GM18498 (cell line): Measurements from ENCODE around the gene CDK6.

Experiments used
- ATAC-seq: cut with Tn5 transposase; IDR thresholded peaks from one replicate; pipeline ENCODE4 v1.9.1; 2021; ENCODE audit warnings: mild to moderate bottlenecking, moderate library complexity; ENCODE audit not compliant: unreplicated experiment

Gene CDK6

DNA sequence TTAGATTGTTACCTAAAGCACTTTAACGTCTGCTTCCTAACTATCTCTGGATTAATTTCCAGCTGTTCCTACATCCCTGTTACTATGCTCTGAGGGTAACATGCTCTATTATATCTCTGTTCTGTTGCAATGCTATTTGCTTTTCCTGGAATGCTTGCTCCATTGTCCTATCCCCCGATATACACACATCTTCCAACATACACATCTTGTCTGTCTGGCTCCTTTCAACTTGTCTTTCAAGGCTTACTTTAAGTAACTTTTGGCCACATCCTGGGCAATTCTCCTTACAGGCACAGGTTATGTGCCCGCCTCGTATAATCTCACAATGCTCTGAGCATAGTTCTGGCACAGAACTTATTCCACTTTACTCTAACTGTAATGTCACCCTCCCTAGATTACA, 96.2 kb downstream of the CDK6 start:
- no peak for ATAC-seq

DNA sequence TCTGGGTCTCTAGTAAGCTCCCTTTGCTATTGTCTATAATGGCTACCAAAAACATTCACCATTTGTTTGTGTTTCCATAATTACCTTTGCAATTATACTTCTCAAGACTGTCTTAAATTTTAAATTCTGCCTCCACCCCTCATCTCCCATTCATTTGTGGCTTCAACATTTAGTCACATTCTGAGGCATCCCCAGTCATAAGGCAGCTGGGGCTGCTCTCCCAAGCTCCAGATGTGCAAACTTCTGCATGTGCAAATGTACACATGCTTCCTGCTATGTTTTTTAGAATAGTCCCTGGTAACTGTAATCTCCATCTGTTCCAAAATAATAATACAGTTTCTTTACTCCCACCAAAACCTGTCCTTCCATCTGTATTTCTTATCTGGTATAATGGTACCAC, 97.3 kb downstream of the CDK6 start:
- ATAC-seq = no peak

DNA sequence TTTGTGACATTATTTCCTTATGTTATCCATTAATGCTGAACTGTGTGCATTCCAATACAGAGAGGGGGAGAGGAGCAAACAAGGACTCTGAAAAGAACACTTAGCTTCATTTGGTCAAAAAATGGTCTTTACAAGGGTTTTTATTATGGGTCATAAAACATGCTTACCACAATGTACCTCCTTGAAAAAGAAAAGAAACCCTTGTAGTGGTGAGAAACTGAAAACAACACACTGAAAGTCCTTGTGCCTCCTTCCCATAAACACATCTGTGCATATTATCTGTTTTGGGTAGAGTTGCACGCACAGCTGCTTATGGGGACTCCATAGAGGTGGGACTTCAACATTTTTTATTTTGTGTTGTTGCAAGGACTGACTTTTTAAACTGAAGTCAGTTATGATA, 98.7 kb downstream of the CDK6 start:
- peak; percentile 95 for ATAC-seq

DNA sequence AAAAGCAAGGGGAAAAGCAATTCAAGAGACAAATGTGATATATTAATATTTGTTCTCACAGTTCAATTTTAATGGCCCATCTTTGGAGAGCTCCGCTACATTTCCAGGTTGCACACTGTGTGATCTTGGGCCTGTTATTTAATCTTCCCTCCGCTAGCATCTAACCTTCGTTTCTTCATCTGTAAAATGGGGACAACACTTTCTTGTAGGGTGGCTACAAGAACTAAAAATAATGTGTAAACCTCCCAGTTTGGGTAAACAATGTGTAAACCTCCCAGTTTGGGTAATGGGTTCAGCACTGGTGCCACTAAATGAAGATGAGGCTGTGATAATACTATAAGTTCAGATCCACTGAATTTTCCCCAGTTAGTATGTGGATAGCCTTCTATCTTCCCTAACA, 99.5 kb downstream of the CDK6 start:
- no peak for ATAC-seq

DNA sequence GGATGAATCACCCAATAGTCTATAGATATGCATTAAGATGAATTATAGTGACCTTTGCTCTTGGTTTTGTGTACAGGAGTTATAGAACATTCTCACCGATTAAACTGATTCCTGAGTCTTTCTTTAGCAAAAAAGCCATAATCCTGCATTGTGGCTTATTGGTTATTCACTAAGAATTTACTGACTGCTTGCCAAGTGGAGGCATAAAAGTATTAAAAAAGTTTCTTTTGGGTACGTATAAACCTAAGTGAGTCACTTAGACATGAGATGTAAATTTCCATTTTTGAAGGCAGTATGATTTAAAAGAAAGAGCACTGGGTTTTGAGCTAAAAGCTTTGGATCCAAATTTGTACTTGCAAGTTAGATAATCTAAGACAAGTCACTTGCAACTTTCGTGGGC, 100.7 kb downstream of the CDK6 start:
- no peak for ATAC-seq

DNA sequence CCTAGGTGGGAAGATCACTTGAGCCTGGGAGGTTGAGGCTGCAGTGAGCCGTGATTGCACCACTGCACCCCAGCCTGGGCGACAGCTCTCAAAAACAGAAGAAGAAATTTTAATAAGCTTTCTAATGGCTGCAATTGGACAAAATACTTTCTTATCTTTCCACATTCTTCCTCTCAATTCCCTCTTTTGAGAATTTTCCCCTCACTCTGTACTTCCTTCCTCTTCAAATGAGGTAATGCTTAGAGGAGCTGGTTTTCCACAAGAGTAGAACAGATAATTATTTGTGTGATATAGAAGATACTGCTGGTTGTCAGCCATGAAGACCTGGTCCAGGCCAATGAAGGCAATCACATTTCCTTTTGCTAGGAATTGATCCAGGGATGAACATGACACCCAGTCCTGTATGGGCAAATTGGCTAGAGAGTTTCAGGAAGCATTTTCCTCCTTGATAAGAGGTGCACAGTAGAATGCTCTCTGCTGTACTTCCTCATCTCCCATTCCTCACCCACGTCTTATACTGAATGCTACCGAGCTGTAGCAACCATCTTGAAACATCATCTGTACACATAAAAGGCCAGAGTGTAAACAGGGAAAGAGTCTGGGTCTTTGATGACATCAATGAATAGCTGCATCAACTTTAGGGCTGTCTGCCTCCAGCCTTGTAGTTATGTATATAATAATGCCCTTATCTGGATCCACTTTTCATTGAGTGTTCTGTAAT, 103.9 kb downstream of the CDK6 start:
- ATAC-seq = no peak

DNA sequence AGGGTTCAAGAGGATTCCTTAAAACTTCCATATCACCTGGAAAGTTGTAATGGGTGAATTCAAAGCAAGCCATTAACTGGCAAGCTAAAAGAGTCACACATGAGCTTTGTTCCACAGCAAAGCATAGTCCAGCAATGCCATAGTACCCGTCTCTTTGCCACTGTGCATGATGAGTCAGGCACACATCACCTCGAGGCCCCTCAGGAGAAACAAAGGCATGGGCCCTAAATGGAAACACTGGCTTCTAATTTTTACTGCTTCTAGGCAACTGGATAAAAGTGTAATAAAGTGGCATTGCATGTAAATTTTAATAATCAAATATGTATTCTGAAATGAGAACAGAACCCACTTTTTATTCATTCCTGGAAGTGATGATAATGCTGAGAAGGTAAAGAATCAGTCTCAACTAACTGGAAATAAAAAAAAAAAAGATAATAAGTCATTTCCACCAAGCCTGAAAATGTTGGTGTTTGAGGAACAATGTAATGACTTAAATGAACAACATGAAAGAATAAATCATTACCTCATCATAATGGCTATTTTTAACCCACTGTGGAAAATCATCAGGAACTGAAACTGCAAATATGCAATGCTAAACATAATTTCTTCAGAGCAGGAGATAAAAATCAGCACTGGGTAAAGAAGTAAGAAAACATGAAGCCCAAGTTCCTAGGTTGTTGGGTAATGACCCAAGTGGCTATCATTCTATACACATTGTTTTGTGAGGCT, 104.9 kb downstream of the CDK6 start:
- ATAC-seq = no peak

DNA sequence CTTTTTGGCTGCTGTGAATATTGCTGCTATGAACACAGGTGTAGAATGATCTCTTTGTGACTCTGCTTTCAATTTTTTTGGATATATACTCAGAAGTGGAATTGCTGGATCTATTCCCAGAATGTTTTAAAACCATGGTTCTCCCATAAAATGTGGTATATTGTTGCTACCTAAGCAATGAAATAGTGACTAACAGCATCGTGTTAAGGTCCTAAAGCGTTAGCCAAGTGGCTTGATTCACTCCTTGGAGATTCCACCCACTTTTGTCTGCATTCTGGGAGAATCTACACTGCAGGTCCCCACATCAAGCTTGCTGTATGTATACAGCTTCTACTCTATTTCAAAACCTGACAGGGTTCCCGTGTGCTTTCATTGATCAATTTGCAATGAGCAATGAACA, 105.6 kb downstream of the CDK6 start:
- ATAC-seq = no peak

DNA sequence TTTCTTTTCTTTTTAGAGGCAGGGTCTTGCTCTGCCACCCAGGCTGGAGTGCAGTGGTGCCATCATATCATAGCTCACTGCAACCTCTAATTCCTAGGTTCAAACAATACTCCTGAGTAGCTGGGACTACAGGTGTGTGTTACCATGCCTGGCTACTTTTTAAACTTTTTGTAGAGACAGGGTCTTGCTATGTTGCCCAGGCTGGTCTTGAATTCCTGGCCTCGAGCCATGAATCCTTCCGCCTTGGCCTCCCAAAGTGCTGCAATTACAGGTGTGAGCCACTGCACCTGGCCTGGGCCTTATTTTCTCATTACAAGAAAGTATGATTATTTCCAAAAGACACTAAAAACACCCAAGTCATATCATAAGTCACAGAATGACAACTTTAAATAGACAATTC, 106.6 kb downstream of the CDK6 start:
- no peak for ATAC-seq

DNA sequence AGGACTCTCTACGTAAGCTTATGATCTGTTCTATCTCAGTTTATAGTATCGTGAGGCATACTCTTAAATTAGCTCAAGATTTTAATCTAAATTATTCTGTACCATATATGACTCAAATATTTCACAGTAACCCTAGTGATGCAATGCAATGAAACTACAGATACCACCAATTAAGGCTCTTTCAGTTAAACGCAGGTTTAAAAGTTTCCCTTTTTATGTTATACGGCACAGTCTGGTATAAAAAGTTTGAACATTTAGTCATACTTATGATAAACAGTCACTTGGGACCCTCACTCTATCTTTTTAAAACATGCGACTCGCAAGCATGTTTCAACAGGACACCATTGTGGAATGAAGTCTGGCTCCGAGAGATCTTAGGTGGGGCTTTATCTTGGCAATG, 107.2 kb downstream of the CDK6 start:
- no peak for ATAC-seq

DNA sequence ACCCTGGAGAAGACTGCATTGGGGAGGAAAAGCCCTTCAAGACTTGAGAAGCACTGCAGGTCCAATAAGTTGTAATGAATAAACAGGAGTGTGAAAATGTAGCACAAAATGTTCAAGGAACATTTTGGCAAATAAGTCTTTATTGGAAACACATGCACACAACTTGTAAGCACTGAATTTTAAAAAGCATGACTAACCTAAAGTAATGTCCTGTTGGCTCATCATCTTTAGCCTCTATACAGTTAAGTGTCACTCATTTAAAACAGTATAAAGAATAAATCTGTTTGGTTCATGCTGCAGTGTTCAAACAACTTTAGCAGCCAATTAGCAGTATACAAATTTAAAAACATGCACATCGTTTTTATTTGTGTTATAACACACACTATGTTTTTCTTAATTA, 108.6 kb downstream of the CDK6 start:
- ATAC-seq = no peak

DNA sequence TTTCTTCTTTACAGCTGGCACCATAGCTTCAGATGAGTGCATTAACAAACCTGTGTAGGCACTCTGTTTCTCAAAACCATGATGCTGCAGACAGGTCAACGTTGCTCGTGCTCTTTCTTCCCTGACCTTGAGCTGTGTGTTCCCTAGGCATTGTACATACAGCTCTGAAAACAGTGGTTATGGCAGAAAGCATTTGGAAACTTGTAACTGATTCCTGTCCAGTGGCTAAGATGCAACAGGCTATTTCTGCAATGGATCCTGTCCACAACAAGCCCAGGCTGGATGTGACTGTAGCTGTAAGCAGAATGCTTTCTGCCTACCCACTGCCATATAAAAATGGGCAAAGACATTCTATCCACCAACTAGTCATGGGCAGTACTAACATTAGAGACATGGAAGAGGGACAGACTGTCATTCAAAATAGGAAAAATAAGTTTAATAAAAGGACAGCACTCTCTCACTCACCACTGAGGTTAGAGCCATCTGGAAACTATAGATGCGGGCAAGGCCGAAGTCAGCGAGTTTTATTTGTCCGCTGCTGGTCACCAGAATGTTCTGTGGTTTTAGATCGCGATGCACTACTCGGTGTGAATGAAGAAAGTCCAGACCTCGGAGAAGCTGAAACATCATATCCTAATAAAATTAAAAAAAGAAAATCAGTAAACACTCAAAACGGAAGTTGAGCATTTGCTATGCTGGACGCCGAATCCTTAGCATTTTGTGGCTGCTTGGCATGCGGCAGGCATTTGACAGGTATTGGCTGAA, 111.0 kb downstream of the CDK6 start:
- ATAC-seq = no peak

DNA sequence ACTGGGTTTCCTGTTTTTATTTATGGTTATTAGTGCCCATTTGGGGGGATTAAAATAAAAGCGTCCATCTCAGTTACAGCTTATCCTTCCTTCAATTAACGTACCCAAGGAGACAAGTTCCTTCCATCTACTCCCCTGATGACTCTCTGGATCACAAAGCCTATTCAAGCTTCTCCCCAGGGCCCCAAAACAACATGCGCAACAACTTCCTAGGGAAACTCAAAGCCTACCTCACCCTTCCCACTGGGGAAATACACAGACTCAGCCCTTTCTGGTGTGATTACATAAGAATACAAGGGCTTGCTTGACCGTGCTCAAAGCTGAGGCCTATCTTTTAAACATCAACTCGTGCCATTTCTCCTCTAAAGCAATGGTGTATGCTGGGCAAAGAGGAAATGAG, 112.4 kb downstream of the CDK6 start:
- ATAC-seq = no peak

DNA sequence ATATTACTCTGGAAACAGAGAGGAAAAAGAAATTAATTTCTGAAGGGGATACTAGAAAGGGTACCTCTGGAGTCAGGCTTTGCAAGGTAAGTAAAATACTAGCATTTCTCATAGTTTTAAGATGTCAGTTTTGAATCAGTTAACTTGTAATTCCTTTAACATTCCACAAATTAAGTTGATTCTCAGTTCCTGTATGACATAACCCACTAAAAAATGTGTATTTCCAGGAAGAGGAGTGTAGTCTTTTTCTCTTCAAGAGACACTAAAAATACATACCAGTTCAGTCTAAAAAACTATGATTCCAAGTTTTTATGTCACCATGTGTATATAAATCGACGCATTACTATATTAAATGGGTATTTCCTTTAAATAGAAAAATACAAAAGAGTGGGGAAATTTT, 113.2 kb downstream of the CDK6 start:
- ATAC-seq = no peak

DNA sequence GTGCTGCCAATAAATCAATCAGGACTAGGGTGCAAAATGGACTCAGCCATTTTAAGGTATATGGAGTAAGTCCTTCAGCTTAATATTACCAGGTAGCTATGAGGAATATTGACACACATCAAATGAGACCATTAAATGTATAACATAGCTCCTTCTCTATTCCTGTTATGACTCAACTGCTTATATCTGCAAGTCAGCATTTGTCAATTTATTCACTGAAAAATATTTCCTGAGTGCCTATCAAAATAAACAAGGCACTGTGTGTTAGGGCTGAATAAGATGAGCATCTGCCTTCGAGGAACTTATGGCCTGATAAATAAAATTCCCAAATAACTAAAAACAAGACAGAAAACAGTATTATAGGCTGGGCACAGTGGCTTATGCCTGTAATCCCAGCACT, 113.8 kb downstream of the CDK6 start:
- ATAC-seq = no peak

DNA sequence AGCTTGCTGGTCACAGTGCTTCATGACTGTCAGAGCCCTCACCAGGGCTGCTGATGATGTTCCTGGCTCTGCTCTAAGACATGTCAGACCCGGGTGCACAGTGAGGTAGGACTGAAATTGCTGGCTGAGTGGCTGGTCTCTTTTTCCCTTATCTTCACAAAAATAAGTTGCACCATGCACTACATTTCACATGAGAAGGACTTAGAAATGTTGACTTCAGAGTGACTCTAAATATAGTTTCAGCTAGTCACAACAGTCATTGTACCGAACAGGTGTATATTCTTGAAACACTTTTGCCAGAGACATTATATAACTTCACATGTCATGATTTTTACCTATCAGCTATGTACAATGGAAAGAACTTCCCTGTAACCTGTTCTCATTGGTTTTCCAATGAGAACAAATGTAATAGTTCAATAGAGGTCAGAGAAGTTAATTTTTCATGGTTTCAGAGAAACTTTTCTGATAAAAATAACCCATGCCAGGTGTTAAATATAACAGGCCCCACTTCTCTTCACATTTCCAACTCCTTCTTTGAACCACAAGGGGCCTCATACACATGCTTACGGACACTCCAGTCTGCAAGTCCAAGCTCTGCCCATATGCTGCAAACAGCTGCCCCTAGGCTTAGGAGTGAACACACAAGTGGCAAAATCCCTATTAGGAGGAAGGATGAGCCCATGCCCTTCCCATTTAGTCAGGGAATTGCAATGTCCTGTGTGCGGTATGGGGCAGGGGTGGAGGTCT, 115.6 kb downstream of the CDK6 start:
- peak; percentile 77 for ATAC-seq

DNA sequence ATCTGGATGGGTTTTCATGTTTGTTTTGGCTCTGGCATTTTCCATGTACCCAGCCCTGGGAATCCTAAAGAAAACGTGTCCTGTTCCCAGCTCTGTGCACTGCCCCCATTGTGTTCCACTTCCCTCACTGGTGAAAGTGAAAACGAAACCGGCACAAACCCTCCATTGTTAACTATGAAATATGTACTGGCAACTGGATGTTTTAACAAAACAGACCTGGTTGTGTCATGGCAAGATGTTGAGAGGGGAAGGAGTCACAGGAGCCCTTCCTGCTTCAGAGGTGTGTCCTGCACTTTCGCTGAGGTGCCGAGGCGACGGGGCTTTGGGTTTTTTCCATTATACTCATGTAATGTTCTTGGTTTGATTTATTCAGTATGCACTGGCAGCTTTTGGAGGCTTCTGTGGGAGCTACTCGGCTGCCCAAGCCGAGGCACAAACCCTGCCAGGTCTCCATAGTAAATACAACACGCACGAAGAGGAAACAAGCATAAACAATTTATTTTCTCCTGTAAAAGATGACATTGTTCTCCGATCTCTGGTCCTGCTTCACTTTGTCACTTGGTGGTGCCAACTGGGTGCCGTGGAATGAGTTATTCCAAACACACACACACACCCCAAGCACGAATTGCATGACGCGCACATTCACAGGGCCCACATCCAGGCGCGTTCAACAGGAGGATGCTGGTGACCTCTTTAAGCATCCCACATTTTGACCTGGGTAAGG, 118.2 kb downstream of the CDK6 start:
- ATAC-seq = peak; percentile 43

DNA sequence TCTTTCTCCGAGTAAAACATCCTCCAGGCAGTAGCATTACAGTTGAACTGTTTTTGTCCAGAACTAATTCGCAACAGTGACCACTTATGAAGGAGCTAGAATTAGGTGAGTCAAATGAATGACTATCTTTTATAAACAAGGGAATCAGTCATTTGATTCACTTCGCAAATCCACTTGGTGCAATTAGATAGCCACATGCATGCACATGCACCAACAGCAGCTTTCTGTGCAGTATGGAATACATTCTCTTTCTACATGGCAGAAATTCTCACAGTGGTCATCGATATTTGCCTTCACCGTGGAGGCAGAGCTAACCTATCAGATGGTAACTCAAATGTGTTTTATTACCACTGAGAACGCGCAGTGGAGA, 118.8 kb downstream of the CDK6 start:
- ATAC-seq = no peak

DNA sequence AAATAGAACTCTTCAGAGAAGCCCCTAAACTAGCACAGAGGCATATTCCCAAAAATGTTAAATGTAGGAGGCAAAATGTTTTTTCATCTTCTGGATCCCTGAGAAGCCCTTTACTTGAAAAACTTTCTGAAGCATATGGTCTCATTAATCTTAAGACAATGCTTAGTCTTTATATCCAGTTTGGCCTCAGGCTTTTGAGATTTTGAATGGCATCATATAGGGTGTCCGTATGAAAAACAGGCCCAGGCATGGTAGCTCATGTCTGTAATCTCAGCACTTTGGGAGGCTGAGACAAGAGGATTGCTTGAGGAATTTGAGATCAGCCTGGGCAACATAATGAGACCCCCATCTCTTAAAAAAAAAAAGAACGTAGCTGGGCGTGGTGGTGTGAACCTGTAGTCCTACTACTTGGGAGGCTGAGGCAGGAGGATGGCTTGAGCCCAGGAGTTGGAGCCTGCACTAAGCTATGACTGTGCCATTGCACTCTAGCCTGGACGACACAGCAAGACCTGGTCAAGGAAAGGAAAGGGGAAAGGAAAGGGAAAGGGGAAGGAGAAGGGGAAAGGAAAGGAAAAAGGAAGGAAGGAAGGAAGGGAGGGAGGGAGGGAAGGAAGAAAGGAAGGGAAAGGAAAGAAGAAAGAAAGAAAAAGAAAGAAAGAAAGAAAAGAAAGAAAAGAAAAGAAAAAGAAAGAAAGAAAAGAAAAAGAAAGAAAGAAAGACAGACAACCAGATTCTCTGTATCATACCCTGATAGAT, 119.4 kb downstream of the CDK6 start:
- ATAC-seq = no peak

DNA sequence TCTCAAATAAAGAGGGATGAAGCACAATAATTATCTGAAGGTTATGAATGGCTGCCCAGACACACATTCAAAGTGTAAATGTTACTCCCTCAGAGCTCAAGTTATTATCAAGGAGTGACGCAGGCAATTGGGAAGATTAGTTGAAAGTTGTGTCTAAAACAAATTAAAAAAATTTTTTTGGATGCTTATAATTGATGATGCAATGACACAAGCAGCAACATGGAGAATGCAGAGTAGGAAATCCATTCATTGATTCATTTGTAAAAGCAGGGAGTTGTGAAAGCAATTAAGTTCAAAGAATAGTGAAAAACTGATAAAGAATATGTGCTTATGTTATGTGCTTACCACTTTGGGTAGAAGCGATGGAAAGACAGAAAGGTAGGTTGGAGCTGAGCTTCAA, 120.4 kb downstream of the CDK6 start:
- ATAC-seq = no peak
